Ascending aorta (tissue), 2 donors: ENCODE results near the gene PPM1L. TPM values are rescaled to one million over a fixed set of nuclear protein-coding genes. Genes with fewer than 3 reads are reported as not detected.

Experiments used
- DNase-seq, 2 donors: peaks; one replicate each; pipeline ENCODE4 v3.0.0-alpha.2; 2019; ENCODE audit warnings: low spot score in 2 of 2
- H3K27ac ChIP-seq, 2 donors: fragments of 200-600 bp; sonication (generic); one replicate each; pipeline ENCODE4 v1.5.1; 2016 to 2017; ENCODE audit warnings: mild to moderate bottlenecking in 1 of 2
- H3K27me3 ChIP-seq: fragments of 200-600 bp; sonication (generic); one replicate; pipeline ENCODE4 v1.5.1; 2017
- H3K36me3 ChIP-seq, 2 donors: fragments of 200-600 bp; sonication (generic); one replicate each; pipeline ENCODE4 v1.5.1; 2016
- H3K4me1 ChIP-seq, 2 donors: fragments of 200-600 bp; sonication (generic); one replicate each; pipeline ENCODE4 v1.5.1; 2016 to 2017; ENCODE audit warnings: mild to moderate bottlenecking in 1 of 2
- H3K4me3 ChIP-seq, 2 donors: fragments of 200-600 bp; sonication (generic); one replicate each; pipeline ENCODE4 v1.5.1; 2016 to 2017; ENCODE audit warnings: mild to moderate bottlenecking in 1 of 2
- H3K9me3 ChIP-seq, 2 donors: fragments of 200-600 bp; sonication (generic); one replicate each; pipeline ENCODE4 v1.5.1; 2016
- intact Hi-C: fragments of 100-400 bp; cut with DNase I; formaldehyde crosslinking; loops from one replicate; pipeline ENCODE4 v1.15.1; 2023
- total RNA-seq: library from RNA; depleted of rRNA; stranded (reverse); fragments of >200 nt; gene quantifications from one replicate; pipeline ENCODE4 v1.1.0, GENCODE V29; 2016
- TF ChIP-seq, protein P1 (sequence below), 3 experiments: fragments of 200-600 bp in 2 of 3; fragments of 450-650 bp in 1 of 3; sonication (generic) in 2 of 3; IDR thresholded peaks; one replicate each; pipeline ENCODE4 v1.5.1; 2016 to 2019; ENCODE audit warnings: antibody characterized with exemption in 3 of 3, mild to moderate bottlenecking in 1 of 3, moderate library complexity in 1 of 3

PPM1L gene
- total RNA-seq, 1 donor from 2014 or later = 20.3 TPM

- intact Hi-C loops = loop anchor here (1.0 to 5.0 kb wide), 8 partner anchors 46 to 662 kb away; partner anchors contain the start of genes KPNA4 and NMD3
- TF ChIP-seq, protein P1, sequence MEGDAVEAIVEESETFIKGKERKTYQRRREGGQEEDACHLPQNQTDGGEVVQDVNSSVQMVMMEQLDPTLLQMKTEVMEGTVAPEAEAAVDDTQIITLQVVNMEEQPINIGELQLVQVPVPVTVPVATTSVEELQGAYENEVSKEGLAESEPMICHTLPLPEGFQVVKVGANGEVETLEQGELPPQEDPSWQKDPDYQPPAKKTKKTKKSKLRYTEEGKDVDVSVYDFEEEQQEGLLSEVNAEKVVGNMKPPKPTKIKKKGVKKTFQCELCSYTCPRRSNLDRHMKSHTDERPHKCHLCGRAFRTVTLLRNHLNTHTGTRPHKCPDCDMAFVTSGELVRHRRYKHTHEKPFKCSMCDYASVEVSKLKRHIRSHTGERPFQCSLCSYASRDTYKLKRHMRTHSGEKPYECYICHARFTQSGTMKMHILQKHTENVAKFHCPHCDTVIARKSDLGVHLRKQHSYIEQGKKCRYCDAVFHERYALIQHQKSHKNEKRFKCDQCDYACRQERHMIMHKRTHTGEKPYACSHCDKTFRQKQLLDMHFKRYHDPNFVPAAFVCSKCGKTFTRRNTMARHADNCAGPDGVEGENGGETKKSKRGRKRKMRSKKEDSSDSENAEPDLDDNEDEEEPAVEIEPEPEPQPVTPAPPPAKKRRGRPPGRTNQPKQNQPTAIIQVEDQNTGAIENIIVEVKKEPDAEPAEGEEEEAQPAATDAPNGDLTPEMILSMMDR (IDR thresholded peaks at IDR 0.05) = no peak
Observed at GRCh38 chr3:160754855-160755747, 930 bp upstream of the PPM1L start.

GRCh38 chr3:160757233-160758106 lies 1.4 kb downstream of the PPM1L start:
- TF ChIP-seq, protein P1 (IDR thresholded peaks at IDR 0.05) = no peak
- no peaks in the 10 kb centered on the region for H3K36me3 ChIP-seq
- no peaks in the 10 kb centered on the region for H3K27me3 ChIP-seq
- intact Hi-C loops = loop anchor here (2.0 to 5.0 kb wide), 5 partner anchors 115 to 660 kb away; partner anchors contain the start of gene NMD3
- H3K4me3 ChIP-seq = peak overlapping the region; percentile 86 to 97
- no peaks in the 10 kb centered on the region for H3K9me3 ChIP-seq
- no peak for DNase-seq
- H3K27ac ChIP-seq = no peak overlapping the region
- peaks cover 4 to 11% of the 10 kb centered on the region in 2 donors for H3K4me1 ChIP-seq

More at GRCh38 chr3:160754855-160755747, 930 bp upstream of the PPM1L start:
- H3K4me1 ChIP-seq = peaks cover 4 to 11% of the 10 kb centered on the region in 2 donors
- H3K36me3 ChIP-seq = no peaks in the 10 kb centered on the region
- DNase-seq = peak; percentile 85 to 96
- peak overlapping the region; percentile 86 to 97 for H3K4me3 ChIP-seq
- no peaks in the 10 kb centered on the region for H3K9me3 ChIP-seq
- H3K27me3 ChIP-seq = no peaks in the 10 kb centered on the region
- peak overlapping the region; percentile 92 to 93 for H3K27ac ChIP-seq

- no peaks in the 10 kb centered on the region for H3K9me3 ChIP-seq
- no peak overlapping the region for H3K27ac ChIP-seq
- H3K27me3 ChIP-seq = no peaks in the 10 kb centered on the region
- TF ChIP-seq, protein P1 (IDR thresholded peaks at IDR 0.05) = no peak
- H3K4me3 ChIP-seq = no peak overlapping the region
- H3K36me3 ChIP-seq = no peaks in the 10 kb centered on the region
- peaks cover 4% of the 10 kb centered on the region in 2 donors for H3K4me1 ChIP-seq
- intact Hi-C loops = loop anchor here (5.0 kb wide), 4 partner anchors 113 to 658 kb away; partner anchors contain the start of gene NMD3
- DNase-seq = no peak
Observed at GRCh38 chr3:160758929-160759577, 3.0 kb downstream of the PPM1L start.

GRCh38 chr3:160763073-160763472 lies 7.0 kb downstream of the PPM1L start:
- intact Hi-C loops = no loop called here

More at GRCh38 chr3:160763073-160763472, 7.0 kb downstream of the PPM1L start:
- Histone ChIP-seq H3K27ac (no peak overlapping the region), H3K4me3 (no peak overlapping the region), H3K36me3 (no peaks in the 10 kb centered on the region), H3K4me1 (peaks cover 0 to 2% of the 10 kb centered on the region in 2 donors), H3K27me3 (no peaks in the 10 kb centered on the region), H3K9me3 (no peaks in the 10 kb centered on the region)
- DNase-seq = no peak
- TF ChIP-seq, protein P1 (IDR thresholded peaks at IDR 0.05) = no peak
